Gastrocnemius medialis (tissue), 4 donors: Measurements from ENCODE around the gene ATOSA.

Experiments
- CTCF ChIP-seq, 5 experiments: fragments of 450-650 bp in 3 of 5; fragments of 200-600 bp in 2 of 5; sonication (generic) in 2 of 5; IDR thresholded peaks in 4 of 5; conservative IDR thresholded peaks in 1 of 5; 1 replicate in 4 of 5; 2 replicates in 1 of 5; pipeline ENCODE4 v1.5.1; 2016 to 2019; ENCODE audit warnings: antibody characterized with exemption in 5 of 5, mild to moderate bottlenecking in 3 of 5, moderate library complexity in 3 of 5
- POLR2A ChIP-seq, 2 donors: fragments of 450-650 bp; IDR thresholded peaks; one replicate each; pipeline ENCODE4 v1.6.1; 2017; ENCODE audit warnings: antibody characterized with exemption in 2 of 2, mild to moderate bottlenecking in 2 of 2, moderate library complexity in 2 of 2

DNA sequence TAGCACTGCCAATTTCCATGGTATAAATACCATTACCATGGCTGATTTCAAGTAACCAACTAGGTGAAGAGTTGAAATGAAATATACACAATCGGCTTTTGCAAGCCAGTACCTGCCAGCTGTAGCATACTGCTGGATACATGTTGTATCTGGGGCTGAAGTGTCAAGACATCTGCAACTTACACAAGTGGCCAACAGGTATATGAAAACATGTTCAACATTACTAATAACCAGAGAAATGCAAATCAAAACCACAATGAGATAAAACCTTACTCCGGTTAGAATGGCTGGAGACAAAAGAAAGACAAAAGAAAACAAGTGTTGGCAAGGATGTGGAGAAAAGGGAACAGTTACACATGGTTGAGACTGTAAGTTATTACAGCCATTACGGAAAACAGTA is 11.6 kb downstream of the ATOSA start:
- TF ChIP-seq CTCF (IDR thresholded peaks at IDR 0.05 in 4 of 5, conservative IDR thresholded peaks at IDR 0.05 in 1 of 5) (no peak), POLR2A (IDR thresholded peaks at IDR 0.05) (no peak)
